Upper lobe of right lung (tissue), 1 donor: Measurements from ENCODE around the gene MYOG. TPM values are rescaled to one million over a fixed set of nuclear protein-coding genes. Genes with fewer than 3 reads are reported as not detected.

Source experiments
- ATAC-seq: fragments of 200-7000 bp; cut with Tn5 transposase; one replicate; pipeline ENCODE4 v1.9.1; 2020; ENCODE audit warnings: mild to moderate bottlenecking, moderate library complexity
- DNase-seq: peaks from one replicate; pipeline ENCODE4 v3.0.0-alpha.2; 2020
- H3K27ac ChIP-seq: fragments of 200-600 bp; one replicate; pipeline ENCODE4 v1.8.0; 2022
- H3K27me3 ChIP-seq: fragments of 200-600 bp; one replicate; pipeline ENCODE4 v1.8.0; 2022; ENCODE audit warnings: mild to moderate bottlenecking
- H3K36me3 ChIP-seq: fragments of 200-600 bp; one replicate; pipeline ENCODE4 v1.8.0; 2022
- H3K4me1 ChIP-seq: fragments of 200-600 bp; one replicate; pipeline ENCODE4 v1.8.0; 2022
- H3K4me3 ChIP-seq: fragments of 200-600 bp; one replicate; pipeline ENCODE4 v1.8.0; 2022; ENCODE audit warnings: mild to moderate bottlenecking
- H3K9me3 ChIP-seq: fragments of 200-600 bp; one replicate; pipeline ENCODE4 v1.8.0; 2022
- CTCF ChIP-seq: fragments of 200-600 bp; IDR thresholded peaks from one replicate; pipeline ENCODE4 v1.8.0; 2022; ENCODE audit warnings: antibody characterized with exemption
- intact Hi-C: fragments of 100-400 bp; cut with DNase I; formaldehyde crosslinking; loops from one replicate; pipeline ENCODE4 v1.11.0; 2022
- total RNA-seq: library from RNA; stranded (reverse); fragmentation: NEBNext Ultra II Directional; extraction: Animal tissue kit (Norgen Biotek cat#: 25700); gene quantifications from one replicate; pipeline ENCODE4 v1.2.1, GENCODE V29; 2021
- donor health status: DM: no; HTN: yes; CAD: no; lungs with severe emphysema.

Gene MYOG
- total RNA-seq, 1 donor from 2014 or later, result not detected

- H3K27me3 ChIP-seq, result peaks cover 31% of the 10 kb centered on the region
Measured at GRCh38 chr1:203128716-203129500, 43.1 kb upstream of the MYOG start.

GRCh38 chr1:203128431-203128715 lies 42.6 kb upstream of the MYOG start:
- Histone ChIP-seq H3K4me3 (peak overlapping the region; percentile 46), H3K9me3 (no peaks in the 10 kb centered on the region), H3K4me1 (peaks cover 41% of the 10 kb centered on the region), H3K27ac (no peak overlapping the region), H3K36me3 (no peaks in the 10 kb centered on the region), H3K27me3 (peaks cover 32% of the 10 kb centered on the region)
- ATAC-seq (no peak), DNase-seq (no peak)
- intact Hi-C loops, result no loop called here
- TF ChIP-seq CTCF, result no peak

More at GRCh38 chr1:203128716-203129500, 43.1 kb upstream of the MYOG start:
- ATAC-seq (no peak), DNase-seq (peak; percentile 60)
- Histone ChIP-seq H3K4me3 (peak overlapping the region; percentile 46), H3K27ac (no peak overlapping the region), H3K36me3 (no peaks in the 10 kb centered on the region), H3K9me3 (no peaks in the 10 kb centered on the region), H3K4me1 (peaks cover 41% of the 10 kb centered on the region)
- intact Hi-C loops, result no loop called here
- no peak for TF ChIP-seq CTCF

GRCh38 chr1:203127666-203128430 lies 42.0 kb upstream of the MYOG start, which contains the start of gene ADORA1:
TSS of gene ADORA1 (plus strand) at chr1:203127726. CDS start at chr1:203128842, 1,116 bp downstream.
- Histone ChIP-seq H3K9me3 (no peaks in the 10 kb centered on the region), H3K27me3 (peaks cover 38% of the 10 kb centered on the region), H3K4me3 (peak within 1 kb of the TSS; percentile 46), H3K4me1 (peaks cover 41% of the 10 kb centered on the region), H3K27ac (no peak within 1 kb of the TSS), H3K36me3 (no peaks in the 10 kb centered on the region)
- ATAC-seq, result peak; percentile 85
- TF ChIP-seq CTCF, result no peak
- intact Hi-C loops, result no loop called here
- peak; percentile 85 for DNase-seq

GRCh38 chr1:203126866-203127665 lies 41.3 kb upstream of the MYOG start:
- intact Hi-C loops, result no loop called here
- H3K4me1 ChIP-seq, result peaks cover 41% of the 10 kb centered on the region
- peak overlapping the region; percentile 46 for H3K4me3 ChIP-seq
- peaks cover 43% of the 10 kb centered on the region for H3K27me3 ChIP-seq
- no peak for ATAC-seq
- no peaks in the 10 kb centered on the region for H3K9me3 ChIP-seq
- H3K27ac ChIP-seq, result no peak overlapping the region
- H3K36me3 ChIP-seq, result no peaks in the 10 kb centered on the region
- DNase-seq, result no peak
- TF ChIP-seq CTCF, result no peak

- Histone ChIP-seq H3K4me1 (peaks cover 41% of the 10 kb centered on the region), H3K36me3 (no peaks in the 10 kb centered on the region), H3K4me3 (no peak overlapping the region), H3K27me3 (peaks cover 43% of the 10 kb centered on the region), H3K9me3 (no peaks in the 10 kb centered on the region), H3K27ac (no peak overlapping the region)
- ATAC-seq (peak; percentile 33), DNase-seq (peak; percentile 56)
- peak; percentile 37 for TF ChIP-seq CTCF
- intact Hi-C loops, result no loop called here
Measured at GRCh38 chr1:203126151-203126865, 40.5 kb upstream of the MYOG start.
